Panc1 (cell line): ENCODE measurements around the gene GLB1L3. TPM values are rescaled to one million over a fixed set of nuclear protein-coding genes. Genes with fewer than 3 reads are reported as not detected.

Experiments used
- ATAC-seq: fragments of 200-7000 bp; cut with Tn5 transposase; 2 replicates; pipeline ENCODE4 v1.9.1; 2020; ENCODE audit warnings: mild to moderate bottlenecking, moderate library complexity
- BruUV-seq: library from RNA; stranded (reverse); fragments of 400-500 nt; replicated peaks from 2 replicates; lab custom pipeline; 2021; lab: Mats Ljungman, UMichigan
- CTCF ChIA-PET: fragments of 300-600 bp; sonication (Branson Sonifier 250); formaldehyde crosslinking; loops from one replicate; lab custom pipeline; 2022; ENCODE audit warnings: antibody characterized with exemption; lab: Charles Lee
- POLR2A ChIA-PET: fragments of 300-600 bp; sonication (Branson Sonifier 250); formaldehyde crosslinking; loops from one replicate; lab custom pipeline; 2022; ENCODE audit warnings: antibody characterized with exemption; lab: Charles Lee
- DNase-seq: peaks from one replicate; pipeline ENCODE4 v3.0.0-alpha.2; 2010; ENCODE audit warnings: low read depth, low spot score
- H3K27ac ChIP-seq: 2 replicates; pipeline ENCODE4 v1.5.1; 2011; ENCODE audit warnings: mild to moderate bottlenecking, low read length, inconsistent platforms
- H3K27me3 ChIP-seq: fragments of 200-500 bp; sonication (Bioruptor generic); 2 replicates; pipeline ENCODE4 v1.6.0; 2014; ENCODE audit warnings: low read length, inconsistent platforms; ENCODE audit not compliant: control insufficient read depth, insufficient read depth
- H3K36me3 ChIP-seq: fragments of 200-500 bp; sonication (Bioruptor generic); 2 replicates; pipeline ENCODE4 v1.5.1; 2014; ENCODE audit warnings: inconsistent platforms, mild to moderate bottlenecking, low read length, moderate library complexity; ENCODE audit not compliant: control insufficient read depth, insufficient read depth
- H3K4me1 ChIP-seq: 2 replicates; pipeline ENCODE4 v1.5.1; 2011; ENCODE audit warnings: inconsistent platforms, mild to moderate bottlenecking, low read length, moderate library complexity; ENCODE audit not compliant: control insufficient read depth, insufficient read depth
- H3K4me3 ChIP-seq, 2 experiments: 2 replicates each; pipeline ENCODE4 v1.5.1; 2011 to 2012; ENCODE audit warnings: low read depth in 2 of 2, low read length in 2 of 2, mild to moderate bottlenecking in 2 of 2, inconsistent platforms in 1 of 2, moderate library complexity in 1 of 2
- H3K9me3 ChIP-seq: fragments of 200-500 bp; sonication (Bioruptor generic); 2 replicates; pipeline ENCODE4 v1.5.1; 2014; ENCODE audit warnings: low read depth, mild to moderate bottlenecking, inconsistent platforms, low read length, moderate library complexity; ENCODE audit not compliant: control insufficient read depth, insufficient read depth
- POLR2AphosphoS5 ChIP-seq: IDR thresholded peaks from 2 replicates; pipeline ENCODE4 v1.6.1; 2012; ENCODE audit warnings: mild to moderate bottlenecking, low read depth, low read length, moderate library complexity
- REST ChIP-seq, 2 experiments: IDR thresholded peaks; 2 replicates each; pipeline ENCODE4 v1.6.1; 2011 to 2012; ENCODE audit warnings: low read depth in 2 of 2, control low read depth in 1 of 2, low read length in 1 of 2, mild to moderate bottlenecking in 1 of 2, moderate library complexity in 1 of 2; ENCODE audit not compliant: insufficient read depth in 1 of 2
- SIN3A ChIP-seq: IDR thresholded peaks from 2 replicates; pipeline ENCODE4 v1.6.1; 2012; ENCODE audit warnings: low read depth, mild to moderate bottlenecking, low read length, moderate library complexity, borderline replicate concordance; ENCODE audit not compliant: insufficient read depth
- TCF7L2 ChIP-seq: IDR thresholded peaks from 2 replicates; pipeline ENCODE4 v1.6.1; 2011; ENCODE audit warnings: mild to moderate bottlenecking, low read depth, low read length, inconsistent platforms
- in situ Hi-C: cut with HindIII; loops from 2 replicates; pipeline ENCODE4 v1.10.0; 2016; ENCODE audit warnings: low sequenced_read_pairs, low pct_unique_long_range_greater_than_20kb
- intact Hi-C: fragments of 100-400 bp; cut with micrococcal nuclease; formaldehyde crosslinking; loops from one replicate; pipeline ENCODE4 v1.10.0; 2022; ENCODE audit not compliant: unreplicated experiment
- total RNA-seq: library from RNA; stranded (reverse); gene quantifications from one replicate; pipeline ENCODE4 v1.2.1, GENCODE V29; 2021; ENCODE audit not compliant: unreplicated experiment
- TF ChIP-seq, protein P1 (sequence below): fragments of 450-650 bp; IDR thresholded peaks from 2 replicates; pipeline ENCODE4 v1.5.1; 2017; ENCODE audit warnings: mild to moderate bottlenecking

Gene GLB1L3
- total RNA-seq, 1 experiment from 2014 or later: not detected

- intact Hi-C loops (no loop called here), in situ Hi-C loops (no loop called here)
- TF ChIP-seq TCF7L2 (no peak), SIN3A (no peak), REST (IDR thresholded peaks at IDR 0.05; ENCODE audit: insufficient read depth in 1 of 2, low read depth in 2 of 2, low read length in 1 of 2) (no peak), POLR2AphosphoS5 (no peak)
- TF ChIP-seq, protein P1, sequence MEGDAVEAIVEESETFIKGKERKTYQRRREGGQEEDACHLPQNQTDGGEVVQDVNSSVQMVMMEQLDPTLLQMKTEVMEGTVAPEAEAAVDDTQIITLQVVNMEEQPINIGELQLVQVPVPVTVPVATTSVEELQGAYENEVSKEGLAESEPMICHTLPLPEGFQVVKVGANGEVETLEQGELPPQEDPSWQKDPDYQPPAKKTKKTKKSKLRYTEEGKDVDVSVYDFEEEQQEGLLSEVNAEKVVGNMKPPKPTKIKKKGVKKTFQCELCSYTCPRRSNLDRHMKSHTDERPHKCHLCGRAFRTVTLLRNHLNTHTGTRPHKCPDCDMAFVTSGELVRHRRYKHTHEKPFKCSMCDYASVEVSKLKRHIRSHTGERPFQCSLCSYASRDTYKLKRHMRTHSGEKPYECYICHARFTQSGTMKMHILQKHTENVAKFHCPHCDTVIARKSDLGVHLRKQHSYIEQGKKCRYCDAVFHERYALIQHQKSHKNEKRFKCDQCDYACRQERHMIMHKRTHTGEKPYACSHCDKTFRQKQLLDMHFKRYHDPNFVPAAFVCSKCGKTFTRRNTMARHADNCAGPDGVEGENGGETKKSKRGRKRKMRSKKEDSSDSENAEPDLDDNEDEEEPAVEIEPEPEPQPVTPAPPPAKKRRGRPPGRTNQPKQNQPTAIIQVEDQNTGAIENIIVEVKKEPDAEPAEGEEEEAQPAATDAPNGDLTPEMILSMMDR: no peak
- no peak overlapping the region for H3K4me3 ChIP-seq
- H3K27ac ChIP-seq: no peak overlapping the region
- H3K36me3 ChIP-seq: no peaks in the 10 kb centered on the region
- H3K9me3 ChIP-seq: no peaks in the 10 kb centered on the region
- ATAC-seq: no peak
- H3K27me3 ChIP-seq: peaks cover 14% of the 10 kb centered on the region
- CTCF ChIA-PET: no interaction called here
- no TSS peak for BruUV-seq
- POLR2A ChIA-PET: no interaction called here
- no peak for DNase-seq
- peaks cover 7% of the 10 kb centered on the region for H3K4me1 ChIP-seq
Observed at GRCh38 chr11:134333946-134334345, 57.8 kb downstream of the GLB1L3 start.

GRCh38 chr11:134334796-134335571 is 58.8 kb downstream of the GLB1L3 start:
- no peak overlapping the region for H3K4me3 ChIP-seq
- DNase-seq (no peak), ATAC-seq (no peak)
- no peaks in the 10 kb centered on the region for H3K36me3 ChIP-seq
- CTCF ChIA-PET: no interaction called here
- H3K27me3 ChIP-seq: peaks cover 14% of the 10 kb centered on the region
- intact Hi-C loops: no loop called here
- POLR2A ChIA-PET: no interaction called here
- TF ChIP-seq TCF7L2 (no peak), POLR2AphosphoS5 (no peak), REST (IDR thresholded peaks at IDR 0.05; ENCODE audit: insufficient read depth in 1 of 2, low read depth in 2 of 2, low read length in 1 of 2) (no peak), SIN3A (no peak)
- TF ChIP-seq, protein P1: no peak
- no peaks in the 10 kb centered on the region for H3K9me3 ChIP-seq
- no TSS peak for BruUV-seq
- H3K4me1 ChIP-seq: peaks cover 7% of the 10 kb centered on the region
- H3K27ac ChIP-seq: no peak overlapping the region
- in situ Hi-C loops: no loop called here
